ENCODE measurements around the gene NDC1. TPM values are rescaled to one million over a fixed set of nuclear protein-coding genes. Genes with fewer than 3 reads are reported as not detected.

Gene NDC1
- total RNA-seq, 4 donors from 2014 or later = 6.7 to 10.3 (median 7.1) TPM

GRCh38 chr1:53871221-53871620 is 33.1 kb upstream of the NDC1 start:
- no peak overlapping the region for H3K27ac ChIP-seq
- H3K27me3 ChIP-seq = no peaks in the 10 kb centered on the region
- TF ChIP-seq CTCF (IDR thresholded peaks at IDR 0.05) (no peak), EP300 (IDR thresholded peaks at IDR 0.05) (no peak), POLR2A (IDR thresholded peaks at IDR 0.05) (no peak), POLR2AphosphoS5 (IDR thresholded peaks at IDR 0.05) (no peak)
- no peaks in the 10 kb centered on the region for H3K9me3 ChIP-seq
- WGBS, 2 donors (ENCODE audit: low coverage in 1 of 2) = 53 to 64% methylated on average over 4 of the region's 4 CpGs
- no peak overlapping the region for H3K4me3 ChIP-seq
- ATAC-seq = no peak
- H3K36me3 ChIP-seq = peaks cover 3 to 96% of the 10 kb centered on the region in 2 donors
- no peaks in the 10 kb centered on the region for H3K4me1 ChIP-seq

GRCh38 chr1:53869454-53870117 is 31.5 kb upstream of the NDC1 start:
- H3K27me3 ChIP-seq = no peaks in the 10 kb centered on the region
- ATAC-seq = no peak
- TF ChIP-seq POLR2A (IDR thresholded peaks at IDR 0.05) = no peak
- no peak for TF ChIP-seq POLR2AphosphoS5 (IDR thresholded peaks at IDR 0.05)
- TF ChIP-seq CTCF (IDR thresholded peaks at IDR 0.05) = no peak
- no peak for TF ChIP-seq EP300 (IDR thresholded peaks at IDR 0.05)
- no peaks in the 10 kb centered on the region for H3K9me3 ChIP-seq
- no peak overlapping the region for H3K4me3 ChIP-seq
- H3K4me1 ChIP-seq = no peaks in the 10 kb centered on the region
- H3K27ac ChIP-seq = no peak overlapping the region
- H3K36me3 ChIP-seq = peaks cover 3 to 93% of the 10 kb centered on the region in 2 donors
- WGBS, 2 donors (ENCODE audit: low coverage in 1 of 2) = 63 to 76% methylated on average over 7 of the region's 11 CpGs

GRCh38 chr1:53868565-53868964 is 30.5 kb upstream of the NDC1 start:
- Histone ChIP-seq H3K4me1 (no peaks in the 10 kb centered on the region), H3K9me3 (no peaks in the 10 kb centered on the region), H3K36me3 (peaks cover 3 to 93% of the 10 kb centered on the region in 2 donors), H3K27me3 (no peaks in the 10 kb centered on the region), H3K27ac (no peak overlapping the region), H3K4me3 (no peak overlapping the region)
- WGBS, 2 donors (ENCODE audit: low coverage in 1 of 2) = 63 to 79% methylated on average over 1 of the region's 1 CpG
- no peak for TF ChIP-seq EP300 (IDR thresholded peaks at IDR 0.05)
- no peak for TF ChIP-seq POLR2A (IDR thresholded peaks at IDR 0.05)
- no peak for TF ChIP-seq POLR2AphosphoS5 (IDR thresholded peaks at IDR 0.05)
- TF ChIP-seq CTCF (IDR thresholded peaks at IDR 0.05) = no peak
- no peak for ATAC-seq

GRCh38 chr1:53862507-53862906 is 24.4 kb upstream of the NDC1 start:
- H3K36me3 ChIP-seq = peaks cover 0 to 78% of the 10 kb centered on the region in 2 donors
- no peak overlapping the region for H3K4me3 ChIP-seq
- TF ChIP-seq EP300 (IDR thresholded peaks at IDR 0.05) = no peak
- no peak for TF ChIP-seq POLR2AphosphoS5 (IDR thresholded peaks at IDR 0.05)
- no peak for TF ChIP-seq POLR2A (IDR thresholded peaks at IDR 0.05)
- no peak for TF ChIP-seq CTCF (IDR thresholded peaks at IDR 0.05)
- WGBS, 2 donors (ENCODE audit: low coverage in 1 of 2) = 55 to 56% methylated on average over 6 of the region's 7 CpGs
- no peaks in the 10 kb centered on the region for H3K9me3 ChIP-seq
- ATAC-seq = no peak
- no peaks in the 10 kb centered on the region for H3K4me1 ChIP-seq
- H3K27me3 ChIP-seq = no peaks in the 10 kb centered on the region
- no peak overlapping the region for H3K27ac ChIP-seq

- TF ChIP-seq CTCF (IDR thresholded peaks at IDR 0.05) = peak; percentile 48 to 73 (median 61)
- no peak for TF ChIP-seq POLR2AphosphoS5 (IDR thresholded peaks at IDR 0.05)
- Histone ChIP-seq H3K27me3 (no peaks in the 10 kb centered on the region), H3K4me3 (no peak overlapping the region), H3K4me1 (no peaks in the 10 kb centered on the region), H3K36me3 (peaks cover 0 to 80% of the 10 kb centered on the region in 2 donors), H3K27ac (no peak overlapping the region), H3K9me3 (no peaks in the 10 kb centered on the region)
- no peak for ATAC-seq
These were observed 22.9 kb upstream of the NDC1 start for GRCh38 chr1:53860967-53861411.

Data from gastroesophageal sphincter (tissue), 4 donors.